ENCODE results near the gene RLN1.
"Not testable (repeated sequence)": the region's sequence is repeated elsewhere in the genome, so short reads cannot be mapped to it uniquely, and the experiment has no call there.

Gene RLN1

DNA sequence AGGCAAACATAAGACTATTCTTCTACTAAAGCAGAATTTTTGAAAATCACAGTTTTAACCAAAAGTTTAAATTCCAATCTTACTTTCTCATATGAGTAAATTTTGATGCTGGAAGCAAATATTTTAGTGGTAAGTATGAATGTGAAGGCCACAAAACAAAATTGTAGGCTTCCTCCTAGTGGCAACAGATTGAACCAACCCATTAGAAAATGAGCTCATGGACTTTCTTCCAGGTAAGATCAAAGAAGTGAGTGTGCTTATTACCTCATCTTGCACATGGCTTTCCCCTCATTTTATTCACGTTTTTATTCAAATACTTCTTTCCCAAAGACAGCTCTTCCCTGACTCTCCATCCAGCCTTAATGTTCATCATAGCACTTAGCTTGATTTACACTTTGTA lies 18.6 kb downstream of the RLN1 start:
- DNase-seq: no peak

GRCh38 chr9:5316406-5316805 lies 23.3 kb downstream of the RLN1 start:
- not testable (repeated sequence) for DNase-seq

DNA sequence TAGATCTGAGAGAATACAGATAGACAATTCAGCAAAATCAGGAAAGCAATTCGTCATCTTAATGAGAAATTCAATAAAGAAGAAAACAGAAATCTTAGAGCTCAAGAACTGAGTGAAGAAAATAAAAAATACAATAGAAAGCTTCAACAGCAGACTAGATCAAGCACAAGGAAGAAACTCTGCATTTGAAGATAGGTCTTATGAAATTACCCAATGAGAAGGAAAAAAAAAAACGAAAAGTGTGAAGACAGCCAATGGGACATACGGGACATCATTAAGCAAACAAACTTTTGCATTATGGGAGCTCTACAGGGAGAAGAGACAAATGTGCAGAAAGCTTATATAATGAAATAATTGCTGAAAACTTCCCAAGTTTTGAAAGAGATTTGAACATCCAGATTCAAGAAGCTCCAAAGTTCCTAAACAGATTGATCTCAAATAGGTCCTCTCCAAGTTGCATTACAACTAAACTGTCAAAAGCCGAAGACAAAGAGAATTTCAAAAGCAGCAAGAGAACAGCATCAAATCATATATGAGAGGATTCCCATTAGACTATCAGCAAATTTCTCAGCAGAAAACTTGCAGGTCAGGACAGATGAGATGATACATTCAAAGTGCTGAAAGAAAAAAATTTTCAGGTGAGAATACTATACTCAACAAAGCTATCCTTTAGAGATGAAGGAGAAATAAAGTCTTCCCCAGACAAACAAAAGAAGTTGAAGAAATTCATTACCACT lies 24.3 kb downstream of the RLN1 start:
- no peak for DNase-seq

DNA sequence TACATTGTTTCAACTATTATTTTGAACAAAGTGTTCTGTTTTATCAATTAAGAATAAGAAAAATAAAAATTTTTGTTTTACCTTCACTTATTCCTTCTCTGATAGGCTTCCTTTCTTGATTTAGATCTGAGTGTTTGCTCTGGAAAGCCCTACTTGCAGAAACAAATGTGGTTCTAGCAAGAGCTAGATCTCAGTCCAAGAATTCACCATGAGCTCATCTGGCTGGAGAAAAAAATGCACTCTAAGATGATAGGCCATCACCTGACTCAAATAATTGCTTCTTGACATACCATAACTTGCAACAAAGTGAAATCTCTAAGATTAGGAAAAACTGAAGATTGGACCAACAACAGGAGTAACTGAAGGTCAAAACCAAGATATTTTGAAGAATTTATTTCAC lies 28.8 kb downstream of the RLN1 start:
- DNase-seq: no peak

GRCh38 chr9:5305741-5306140 lies 33.9 kb downstream of the RLN1 start:
- no peak for DNase-seq

DNA sequence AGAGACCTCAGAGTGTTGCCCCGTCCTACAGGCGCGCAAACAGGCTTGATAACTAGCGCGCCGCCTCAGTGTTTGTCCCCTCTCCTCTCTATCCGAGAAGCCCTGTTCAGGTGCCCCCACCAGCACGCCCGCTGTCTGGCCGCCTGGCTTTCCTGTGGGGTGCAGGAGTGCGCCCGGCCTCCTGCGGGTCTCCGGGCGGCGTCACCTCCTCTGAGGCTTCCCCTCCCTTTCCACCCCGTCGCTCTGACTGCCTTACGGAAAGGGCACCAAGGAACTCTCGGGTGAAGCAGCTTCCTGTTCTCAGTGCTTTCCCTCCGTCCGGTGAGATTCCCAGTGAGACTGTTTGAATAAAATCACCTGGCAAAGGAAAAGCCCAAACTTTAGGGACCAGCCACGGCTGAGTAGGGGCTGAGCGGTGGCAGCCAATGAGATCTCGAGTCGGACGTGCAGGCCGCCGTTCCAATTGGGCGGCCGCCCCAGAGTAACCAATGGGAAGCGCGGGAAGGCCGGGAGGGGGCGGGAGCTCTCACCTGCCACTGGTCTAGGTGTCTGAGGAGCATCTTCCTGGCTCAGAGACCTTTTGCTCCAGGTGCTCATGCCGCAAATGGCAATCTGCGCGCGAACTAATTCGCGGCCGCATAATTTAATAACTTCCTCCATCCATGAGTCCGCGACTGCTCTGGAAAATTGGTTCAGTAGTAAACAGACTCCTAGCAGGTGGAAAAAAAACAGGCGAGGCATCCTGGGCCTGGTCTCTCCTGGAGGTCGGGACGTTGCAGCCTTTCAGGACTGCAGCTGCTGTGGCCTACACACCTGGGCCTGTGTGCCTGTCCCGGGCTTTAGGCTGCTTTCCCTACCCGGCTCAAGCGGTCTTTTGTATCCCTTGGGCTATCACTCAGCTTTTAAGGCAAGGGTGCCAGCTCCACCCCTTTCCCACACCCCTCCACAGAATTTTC lies 35.6 kb downstream of the RLN1 start, which contains the start of gene RLN2:
TSS of gene RLN2 (minus strand) at position 877 of the 956 bp plus-strand sequence. CDS start at position 741, 136 bp downstream.
- peak; percentile 10 for DNase-seq

DNA sequence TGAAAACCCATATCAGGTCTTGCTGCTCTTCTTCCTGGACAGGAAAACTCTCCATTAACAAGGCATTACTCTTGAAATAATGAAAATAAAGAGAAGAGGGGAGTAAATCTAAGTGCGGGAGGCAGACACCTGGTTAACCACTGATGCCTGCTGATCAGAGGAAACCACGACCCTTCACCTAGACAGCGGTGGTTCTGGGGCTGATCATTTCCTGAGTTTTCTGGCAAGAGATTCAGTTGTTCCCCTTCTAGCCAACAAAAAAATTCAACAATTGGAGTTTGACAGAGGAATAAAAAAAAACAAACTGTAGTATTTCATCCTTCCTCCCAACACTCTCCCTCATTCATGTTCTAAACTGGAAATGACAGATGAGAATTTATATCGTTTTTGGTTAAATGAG lies 38.1 kb downstream of the RLN1 start:
- peak; percentile 36 for DNase-seq

- no peak for DNase-seq
Observed at GRCh38 chr9:5292141-5292540, 47.5 kb downstream of the RLN1 start.

GRCh38 chr9:5288591-5288990 lies 51.1 kb downstream of the RLN1 start:
- DNase-seq: no peak

GRCh38 chr9:5286262-5286661 lies 53.4 kb downstream of the RLN1 start:
- DNase-seq: no peak
